Measurements from ENCODE around the gene FRMD7.
"Not testable (repeated sequence)": the region's sequence is repeated elsewhere in the genome, so short reads cannot be mapped to it uniquely, and the experiment has no call there.

The FRMD7 gene

GRCh38 chrX:132093239-132093860 is 34.5 kb downstream of the FRMD7 start:
- no peak for DNase-seq (ENCODE audit: low read depth in 2 of 2)

- DNase-seq (ENCODE audit: low read depth in 2 of 2) = peak in 1 of 2 donors; percentile 5
Observed at GRCh38 chrX:132092439-132093065, 35.3 kb downstream of the FRMD7 start.

GRCh38 chrX:132090403-132091159 is 37.2 kb downstream of the FRMD7 start:
- DNase-seq (ENCODE audit: low read depth in 2 of 2) = no peak

- DNase-seq (ENCODE audit: low read depth in 2 of 2) = no peak
Observed at GRCh38 chrX:132088864-132089263, 39.0 kb downstream of the FRMD7 start.

GRCh38 chrX:132086672-132087071 is 41.1 kb downstream of the FRMD7 start:
- no peak for DNase-seq (ENCODE audit: low read depth in 2 of 2)

GRCh38 chrX:132085786-132086185 is 42.0 kb downstream of the FRMD7 start:
- DNase-seq (ENCODE audit: low read depth in 2 of 2) = no peak

- no peak for DNase-seq (ENCODE audit: low read depth in 2 of 2)
Observed at GRCh38 chrX:132077912-132078311, 49.9 kb downstream of the FRMD7 start.

GRCh38 chrX:132077414-132077813 is 50.4 kb downstream of the FRMD7 start:
- no peak for DNase-seq (ENCODE audit: low read depth in 2 of 2)

- no peak for DNase-seq (ENCODE audit: low read depth in 2 of 2)
Observed at GRCh38 chrX:132071254-132071653, 56.6 kb downstream of the FRMD7 start.

GRCh38 chrX:132068405-132068804 is 59.4 kb downstream of the FRMD7 start:
- DNase-seq (ENCODE audit: low read depth in 2 of 2) = no peak

- no peak for DNase-seq (ENCODE audit: low read depth in 2 of 2)
Observed at GRCh38 chrX:132063862-132064261, 64.0 kb downstream of the FRMD7 start.

- no peak for DNase-seq (ENCODE audit: low read depth in 2 of 2)
Observed at GRCh38 chrX:132063334-132063733, 64.5 kb downstream of the FRMD7 start.

- no peak for DNase-seq (ENCODE audit: low read depth in 2 of 2)
Observed at GRCh38 chrX:132059973-132060540, 67.8 kb downstream of the FRMD7 start.

- DNase-seq (ENCODE audit: low read depth in 2 of 2) = no peak
Observed at GRCh38 chrX:132058975-132059374, 68.8 kb downstream of the FRMD7 start.

GRCh38 chrX:132058050-132058449 is 69.8 kb downstream of the FRMD7 start:
- DNase-seq (ENCODE audit: low read depth in 2 of 2) = no peak

- DNase-seq (ENCODE audit: low read depth in 2 of 2) = not testable (repeated sequence)
Observed at GRCh38 chrX:132051778-132052177, 76.0 kb downstream of the FRMD7 start.

- DNase-seq (ENCODE audit: low read depth in 2 of 2) = no peak
Observed at GRCh38 chrX:132046533-132046932, 81.3 kb downstream of the FRMD7 start.

- no peak for DNase-seq (ENCODE audit: low read depth in 2 of 2)
Observed at GRCh38 chrX:132045456-132045855, 82.4 kb downstream of the FRMD7 start.

GRCh38 chrX:132044953-132045352 is 82.9 kb downstream of the FRMD7 start:
- DNase-seq (ENCODE audit: low read depth in 2 of 2) = no peak

GRCh38 chrX:132043977-132044376 is 83.8 kb downstream of the FRMD7 start:
- no peak for DNase-seq (ENCODE audit: low read depth in 2 of 2)

- DNase-seq (ENCODE audit: low read depth in 2 of 2) = no peak
Observed at GRCh38 chrX:132041015-132041414, 86.8 kb downstream of the FRMD7 start.

GRCh38 chrX:132040066-132040465 is 87.8 kb downstream of the FRMD7 start:
- DNase-seq (ENCODE audit: low read depth in 2 of 2) = no peak
